Retinal pigment epithelial cell (primary cell): ENCODE results near the gene TBC1D14.
A peak's percentile ranks its signal among the peaks of the same experiment; 100 is the strongest.

Experiments used
- DNase-seq: peaks from one replicate; pipeline ENCODE4 v3.0.0-alpha.2; 2010; ENCODE audit warnings: low read depth
- H3K4me3 ChIP-seq: 2 replicates; pipeline ENCODE4 v1.5.1; 2011; ENCODE audit warnings: mild to moderate bottlenecking, low read length, control low read depth, moderate library complexity
- CTCF ChIP-seq: conservative IDR thresholded peaks from 2 replicates; pipeline ENCODE4 v1.5.1; 2011; ENCODE audit warnings: low read depth, low read length, control low read depth, inconsistent platforms

TBC1D14 gene

DNA sequence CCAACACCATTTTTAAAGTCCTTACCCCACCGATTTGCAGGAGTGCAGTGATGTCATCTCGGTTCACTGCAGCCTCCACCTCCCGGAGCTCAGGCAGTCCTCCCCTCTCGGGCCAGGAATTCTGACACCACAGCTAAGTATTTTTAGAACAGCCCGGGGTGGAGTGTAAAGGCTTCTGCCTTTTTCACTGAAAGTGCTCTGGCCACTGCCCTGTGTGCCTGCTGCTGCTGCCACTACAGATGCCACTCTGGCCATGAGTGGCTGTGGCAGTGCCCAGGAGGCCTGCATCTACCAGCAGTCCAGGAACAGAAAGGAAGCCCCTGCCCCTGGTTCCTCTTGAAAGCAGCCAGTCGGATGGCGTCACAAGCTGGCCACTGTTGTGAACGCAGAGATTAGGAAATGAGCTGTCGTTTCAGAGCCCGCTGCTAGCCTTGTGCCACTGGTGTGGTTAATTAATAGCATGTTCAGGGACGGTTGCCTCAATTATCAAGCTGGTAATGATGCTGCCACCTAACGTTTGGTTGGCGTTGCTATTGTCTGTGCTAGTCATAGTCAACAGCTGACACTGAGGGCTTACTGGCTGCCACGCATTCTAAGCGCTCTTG, 23.6 kb upstream of the TBC1D14 start:
- DNase-seq: peak; percentile 62
- no peak overlapping the region for H3K4me3 ChIP-seq
- peak; percentile 52 for TF ChIP-seq CTCF

DNA sequence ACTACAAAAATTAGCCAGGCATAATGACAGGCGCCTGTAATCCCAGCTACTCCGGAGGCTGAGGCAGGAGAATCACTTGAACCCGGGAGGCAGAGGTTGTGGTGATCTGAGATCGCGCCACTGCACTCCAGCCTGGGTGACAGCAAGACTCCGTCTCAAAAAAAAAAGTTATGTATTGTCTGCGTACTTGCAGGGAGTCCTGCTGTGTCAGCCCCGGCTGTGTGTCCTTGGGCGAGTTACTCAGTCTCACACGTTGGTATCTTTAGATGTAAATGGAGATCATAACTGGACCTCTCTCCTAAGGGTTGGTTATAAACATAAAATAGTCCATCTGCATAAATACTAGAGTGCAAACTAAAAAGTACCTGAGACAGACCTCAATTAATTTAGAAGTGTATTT, 22.7 kb upstream of the TBC1D14 start:
- TF ChIP-seq CTCF: no peak
- no peak for DNase-seq
- no peak overlapping the region for H3K4me3 ChIP-seq

GRCh38 chr4:6887591-6888371, 21.8 kb upstream of the TBC1D14 start:
- TF ChIP-seq CTCF: no peak
- DNase-seq: no peak
- no peak overlapping the region for H3K4me3 ChIP-seq

DNA sequence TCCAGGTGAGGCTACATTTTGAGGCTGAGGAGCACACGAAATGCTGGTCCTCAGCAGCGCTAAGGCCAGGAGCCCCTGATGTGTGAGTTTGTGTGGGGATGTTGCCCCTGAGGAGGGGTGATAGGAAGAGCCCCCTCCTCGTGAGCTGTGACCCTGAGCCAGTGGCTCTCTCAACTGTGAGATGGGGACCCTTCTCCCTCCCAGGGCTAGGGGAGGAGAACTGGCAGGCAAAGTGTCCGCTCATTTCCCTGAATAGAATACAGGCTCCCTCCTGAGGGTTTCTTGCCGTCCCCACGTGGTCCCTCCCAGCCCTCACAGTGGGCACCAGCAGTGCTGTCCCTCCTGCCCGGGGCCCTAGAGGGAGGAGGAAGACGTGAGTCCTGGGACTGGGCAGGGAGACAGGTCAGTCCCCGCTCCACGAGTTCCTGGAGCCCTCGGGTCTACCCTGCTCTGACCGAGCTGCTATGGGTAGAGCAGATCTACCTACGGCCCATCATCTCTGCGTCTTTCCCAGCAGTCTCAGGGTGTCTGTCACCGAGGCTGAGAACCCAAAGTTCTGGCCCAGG, 21.0 kb upstream of the TBC1D14 start:
- TF ChIP-seq CTCF: no peak
- DNase-seq: no peak
- no peak overlapping the region for H3K4me3 ChIP-seq

GRCh38 chr4:6889101-6889735, 20.4 kb upstream of the TBC1D14 start:
- H3K4me3 ChIP-seq: no peak overlapping the region
- no peak for TF ChIP-seq CTCF
- no peak for DNase-seq

GRCh38 chr4:6889736-6890324, 19.8 kb upstream of the TBC1D14 start:
- no peak for DNase-seq
- no peak overlapping the region for H3K4me3 ChIP-seq
- no peak for TF ChIP-seq CTCF
